Inflammatory macrophage treated with lipopolysaccharide for 1 hour (primary cell): ENCODE data around the gene RAB25.
A peak's percentile ranks its signal among the peaks of the same experiment; 100 is the strongest.
"Not testable (repeated sequence)": the region's sequence is repeated elsewhere in the genome, so short reads cannot be mapped to it uniquely, and the experiment has no call there.

Experiments
- DNase-seq, 2 donors: peaks; one replicate each; pipeline ENCODE4 v3.0.0-alpha.2; 2020 to 2022

RAB25 gene

DNA sequence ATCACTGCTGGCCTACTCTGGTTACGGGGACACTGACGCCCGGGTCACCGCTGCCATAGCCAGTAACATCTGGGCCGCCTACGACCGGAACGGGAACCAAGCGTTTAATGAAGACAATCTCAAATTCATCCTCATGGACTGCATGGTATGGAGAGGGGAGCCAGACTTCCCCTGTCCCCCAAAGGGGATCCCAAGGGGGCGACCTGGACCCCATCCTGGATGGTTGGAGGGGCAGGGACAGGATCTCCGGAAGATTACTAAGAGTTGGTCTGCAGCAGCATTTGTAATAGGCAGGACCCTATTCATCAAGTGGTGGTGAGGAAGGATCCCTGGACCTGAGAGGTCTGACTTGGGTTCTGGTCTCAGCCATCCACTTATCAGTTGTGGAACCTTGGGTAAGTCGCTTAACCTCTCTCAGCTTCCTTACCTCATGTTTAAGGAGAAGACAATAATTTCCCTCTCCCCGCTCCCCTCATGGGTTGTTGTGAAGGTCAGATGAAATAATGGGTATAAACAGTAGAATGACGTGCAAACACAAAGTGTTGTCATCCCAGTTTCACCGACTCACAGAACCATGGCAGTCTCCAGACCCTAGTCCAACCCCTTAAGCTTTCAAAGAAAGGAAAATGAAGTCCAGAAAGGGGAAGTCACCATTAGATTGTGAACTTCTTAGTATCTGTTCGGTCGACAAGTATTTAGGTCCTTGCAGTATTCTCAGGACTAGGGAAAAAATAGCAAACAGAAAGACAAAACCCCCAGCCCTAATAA is 5.5 kb upstream of the RAB25 start:
- peak; percentile 54 to 58 for DNase-seq

DNA sequence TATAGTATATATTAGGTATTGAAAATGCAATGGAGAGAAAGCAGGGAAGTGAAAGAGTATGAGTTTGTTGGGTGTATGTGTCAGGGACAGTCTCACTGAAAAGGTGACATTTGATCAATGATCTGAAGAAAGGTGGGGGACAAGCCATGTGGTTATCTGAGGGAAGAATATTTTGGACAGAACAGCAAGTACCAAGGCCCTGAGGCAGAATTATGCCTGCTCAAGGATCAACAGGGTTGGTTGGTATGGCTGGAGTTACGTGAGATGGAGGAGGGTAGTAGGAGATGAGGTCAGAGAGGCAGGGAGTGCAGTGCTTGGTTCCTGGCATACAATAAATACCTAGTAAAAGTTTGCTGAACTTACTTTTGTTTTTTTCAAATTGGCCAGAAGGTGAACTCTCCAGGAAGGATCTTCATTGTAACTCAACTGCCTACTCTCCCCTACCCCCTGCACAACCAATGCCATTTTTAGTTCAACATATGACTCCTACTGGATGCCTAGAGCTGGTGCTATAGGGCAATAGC is 4.6 kb upstream of the RAB25 start:
- no peak for DNase-seq

DNA sequence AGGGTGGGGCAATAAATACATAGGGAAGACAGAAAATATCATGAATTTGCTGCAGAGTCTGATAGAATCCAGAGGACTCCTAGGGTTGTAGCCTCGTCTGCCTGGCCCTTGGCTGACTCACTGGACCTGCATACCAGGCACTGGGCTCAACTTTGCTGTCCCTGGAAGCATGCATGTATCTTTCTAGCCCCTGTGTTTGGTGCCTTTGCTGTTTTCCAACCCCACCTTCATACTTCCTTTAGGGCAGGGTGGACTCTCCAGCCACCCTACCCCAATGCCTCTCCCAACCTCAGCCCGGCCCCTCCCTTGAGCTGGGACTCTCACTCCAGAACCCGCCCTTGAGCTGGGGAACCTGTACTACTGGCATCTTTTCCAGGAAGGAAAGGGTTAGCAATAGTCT is 1.2 kb downstream of the RAB25 start:
- no peak for DNase-seq

- DNase-seq = no peak
Measured at GRCh38 chr1:156063997-156064285, 3.0 kb downstream of the RAB25 start.

- DNase-seq = no peak
Measured at GRCh38 chr1:156064615-156065014, 3.7 kb downstream of the RAB25 start.

- no peak for DNase-seq
Measured at GRCh38 chr1:156065212-156065611, 4.3 kb downstream of the RAB25 start.

- no peak for DNase-seq
Measured at GRCh38 chr1:156065871-156066270, 4.9 kb downstream of the RAB25 start.

- DNase-seq = no peak
Measured at GRCh38 chr1:156067262-156067661, 6.3 kb downstream of the RAB25 start.

DNA sequence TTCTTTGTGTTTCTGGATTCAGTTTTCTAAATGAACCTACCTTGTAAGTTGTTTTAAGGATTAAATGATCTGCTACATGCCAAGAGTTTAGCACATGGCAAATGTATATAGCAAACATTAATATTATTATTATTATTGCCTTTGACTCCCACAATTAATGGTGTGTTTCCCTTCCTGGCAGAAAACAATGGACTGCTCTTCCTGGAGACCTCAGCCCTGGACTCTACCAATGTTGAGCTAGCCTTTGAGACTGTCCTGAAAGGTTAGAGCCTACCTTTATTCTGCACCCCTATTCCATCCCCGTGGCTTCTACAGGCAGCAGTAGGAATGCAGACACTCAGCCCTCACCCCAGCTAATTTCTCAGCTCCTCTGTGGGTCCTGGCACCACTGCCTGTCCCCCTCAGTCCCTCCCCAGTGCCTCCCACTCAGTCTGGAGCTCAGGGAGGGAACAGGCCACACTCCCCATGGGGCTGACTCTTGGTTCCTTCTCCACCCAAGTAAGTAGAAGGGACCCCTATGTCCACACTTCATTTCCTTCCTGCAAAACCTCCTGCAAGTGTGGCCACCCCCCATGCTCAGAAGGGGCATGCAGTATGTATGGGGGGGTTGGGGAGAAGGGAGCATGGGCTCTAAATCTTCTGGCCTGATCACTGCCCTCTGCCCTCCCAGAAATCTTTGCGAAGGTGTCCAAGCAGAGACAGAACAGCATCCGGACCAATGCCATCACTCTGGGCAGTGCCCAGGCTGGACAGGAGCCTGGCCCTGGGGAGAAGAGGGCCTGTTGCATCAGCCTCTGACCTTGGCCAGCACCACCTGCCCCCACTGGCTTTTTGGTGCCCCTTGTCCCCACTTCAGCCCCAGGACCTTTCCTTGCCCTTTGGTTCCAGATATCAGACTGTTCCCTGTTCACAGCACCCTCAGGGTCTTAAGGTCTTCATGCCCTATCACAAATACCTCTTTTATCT is 8.8 kb downstream of the RAB25 start:
- no peak for DNase-seq

DNA sequence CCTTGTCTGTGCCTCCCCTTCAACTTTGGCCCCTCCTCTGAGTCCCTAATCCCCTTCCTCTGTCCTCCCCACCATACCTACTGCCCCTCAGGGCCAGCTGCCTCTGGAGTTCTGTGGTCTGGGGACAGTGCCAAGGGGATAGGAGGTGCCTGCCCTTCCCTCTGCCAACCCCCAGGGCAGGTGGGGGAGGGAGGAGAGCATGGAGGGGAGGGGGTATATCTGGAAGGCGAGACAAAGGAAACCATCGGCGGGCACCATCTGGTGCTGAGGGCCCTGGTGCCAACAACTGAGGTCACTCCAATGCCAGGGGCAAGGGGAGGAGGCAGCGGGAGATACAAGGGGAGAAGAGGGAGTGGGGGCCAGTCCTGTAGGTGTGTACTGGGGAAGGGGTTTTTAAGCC is 9.6 kb downstream of the RAB25 start:
- DNase-seq = no peak

- DNase-seq = not testable (repeated sequence)
Measured at GRCh38 chr1:156071332-156071816, 10.4 kb downstream of the RAB25 start.

DNA sequence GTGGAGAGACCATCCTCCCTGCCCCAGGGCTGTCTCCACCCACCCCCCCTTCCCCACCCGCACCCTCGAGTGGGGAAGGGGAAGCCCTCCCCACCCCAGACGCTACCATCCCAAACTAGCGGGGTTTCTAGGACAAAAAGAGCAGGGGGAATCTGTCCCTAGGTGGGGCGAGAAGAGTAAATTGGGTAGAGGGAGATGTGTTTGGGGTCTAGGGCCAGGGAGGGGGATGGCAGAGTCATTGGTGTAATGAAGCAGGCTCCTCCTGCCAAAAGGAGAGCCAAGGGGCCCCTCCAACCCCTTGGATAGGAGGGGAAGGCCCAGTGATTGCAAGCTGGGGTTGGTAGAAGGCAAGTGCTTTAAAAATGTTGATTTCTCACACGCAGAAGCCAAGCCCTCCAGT is 11.3 kb downstream of the RAB25 start:
- no peak for DNase-seq

- DNase-seq = no peak
Measured at GRCh38 chr1:156073110-156073687, 12.2 kb downstream of the RAB25 start.

DNA sequence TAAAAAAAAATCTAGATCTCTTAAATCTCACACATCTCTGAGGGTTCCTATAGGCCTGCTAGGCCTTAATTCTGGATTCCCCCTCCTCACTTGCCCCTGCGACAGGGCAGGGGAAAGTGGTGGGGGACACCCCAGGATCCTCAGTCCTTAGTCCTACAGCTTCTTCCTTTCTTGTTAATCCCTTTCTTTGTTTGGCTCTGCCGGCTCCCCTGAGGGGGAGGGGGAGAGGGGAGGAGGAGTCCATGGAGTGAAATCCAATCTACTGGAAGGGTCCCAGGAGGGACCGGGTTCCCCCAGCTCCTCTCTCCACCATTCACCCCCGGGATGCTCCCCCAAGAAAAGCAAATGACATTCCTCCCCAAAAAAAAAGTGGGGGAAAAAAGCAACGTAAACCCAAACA is 12.8 kb downstream of the RAB25 start:
- no peak for DNase-seq

DNA sequence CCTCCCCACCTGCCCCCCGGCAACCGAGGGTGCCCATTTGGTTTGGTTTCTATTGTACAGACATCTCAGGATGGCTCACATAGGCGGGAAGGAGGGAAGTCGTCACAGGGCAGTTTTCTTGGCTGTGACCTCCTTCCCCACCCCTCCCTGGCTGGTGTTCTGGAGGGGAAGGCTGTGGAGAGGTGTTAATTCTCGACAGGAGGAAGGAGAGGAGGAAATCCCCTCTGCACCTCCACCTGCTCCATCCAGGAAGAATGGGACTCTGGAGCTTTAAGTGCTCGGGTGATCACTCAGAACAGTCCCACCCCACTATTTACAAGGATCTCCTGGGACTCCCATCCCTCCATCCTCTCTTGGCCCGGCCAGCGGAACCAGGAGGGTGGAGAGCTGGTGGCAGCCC is 13.7 kb downstream of the RAB25 start:
- no peak for DNase-seq

DNA sequence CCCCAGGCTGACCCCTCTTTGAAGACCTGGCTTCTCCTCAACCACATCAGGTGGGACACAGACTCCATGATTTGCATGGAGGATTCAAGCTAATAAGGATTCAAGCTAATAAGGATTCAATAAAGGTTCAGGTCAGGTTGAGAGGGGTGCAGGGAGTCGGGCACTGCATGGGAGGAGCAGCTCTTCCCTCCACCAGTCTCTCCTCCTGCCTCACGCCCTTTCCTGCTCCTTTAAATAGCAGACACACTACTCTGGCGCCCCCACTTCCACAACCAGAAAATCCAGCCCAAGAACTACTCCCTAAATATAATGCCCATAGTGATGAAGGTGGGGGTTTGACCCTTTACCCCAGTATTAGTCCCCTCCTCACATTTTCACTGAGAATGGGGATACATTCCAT is 14.2 kb downstream of the RAB25 start:
- DNase-seq = no peak

- no peak for DNase-seq
Measured at GRCh38 chr1:156075775-156076204, 14.8 kb downstream of the RAB25 start.

DNA sequence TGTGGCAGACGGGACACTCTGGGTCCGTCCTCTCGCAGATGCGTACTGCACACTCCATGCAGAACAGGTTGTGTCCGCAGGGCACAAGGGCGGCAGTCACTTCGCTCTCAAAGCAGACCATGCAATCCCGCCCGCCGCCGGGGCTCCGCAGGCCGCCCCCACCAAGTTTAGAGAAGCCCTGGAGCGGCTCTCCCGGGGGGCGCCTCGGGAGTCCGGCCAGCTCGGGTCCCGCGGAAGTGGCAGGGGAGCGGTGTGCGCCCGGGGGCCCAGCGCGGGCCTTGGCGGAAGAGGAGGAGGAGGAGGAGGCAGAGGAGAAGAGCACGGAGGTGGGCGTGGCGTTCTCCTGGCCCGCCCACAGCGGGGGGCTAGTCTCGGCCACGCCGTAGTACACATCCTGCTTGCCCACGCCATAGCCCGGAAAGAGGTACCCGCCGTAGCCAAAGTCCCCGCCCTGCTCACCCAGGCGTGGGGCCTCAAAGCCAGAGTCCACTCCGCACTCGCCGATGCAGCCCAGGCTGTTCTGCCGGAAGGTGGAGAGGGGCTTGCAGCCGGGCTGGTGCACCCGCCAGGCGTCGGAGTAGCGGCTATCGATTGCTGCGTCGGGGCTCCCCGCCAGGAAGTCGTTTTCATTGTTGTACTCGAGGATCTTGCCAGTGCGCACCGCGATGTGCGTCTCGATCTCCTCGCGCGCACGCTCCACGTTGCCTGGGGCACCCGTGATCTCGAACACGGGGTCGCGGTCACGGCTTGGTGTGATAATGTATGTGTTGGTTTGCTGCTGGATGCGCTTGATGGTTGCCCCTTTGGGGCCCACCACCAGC is 15.9 kb downstream of the RAB25 start:
- DNase-seq = no peak

GRCh38 chr1:156077430-156077760 is 16.4 kb downstream of the RAB25 start:
- no peak for DNase-seq

GRCh38 chr1:156078728-156079127 is 17.8 kb downstream of the RAB25 start:
- no peak for DNase-seq

GRCh38 chr1:156079762-156080161 is 18.8 kb downstream of the RAB25 start:
- DNase-seq = no peak

DNA sequence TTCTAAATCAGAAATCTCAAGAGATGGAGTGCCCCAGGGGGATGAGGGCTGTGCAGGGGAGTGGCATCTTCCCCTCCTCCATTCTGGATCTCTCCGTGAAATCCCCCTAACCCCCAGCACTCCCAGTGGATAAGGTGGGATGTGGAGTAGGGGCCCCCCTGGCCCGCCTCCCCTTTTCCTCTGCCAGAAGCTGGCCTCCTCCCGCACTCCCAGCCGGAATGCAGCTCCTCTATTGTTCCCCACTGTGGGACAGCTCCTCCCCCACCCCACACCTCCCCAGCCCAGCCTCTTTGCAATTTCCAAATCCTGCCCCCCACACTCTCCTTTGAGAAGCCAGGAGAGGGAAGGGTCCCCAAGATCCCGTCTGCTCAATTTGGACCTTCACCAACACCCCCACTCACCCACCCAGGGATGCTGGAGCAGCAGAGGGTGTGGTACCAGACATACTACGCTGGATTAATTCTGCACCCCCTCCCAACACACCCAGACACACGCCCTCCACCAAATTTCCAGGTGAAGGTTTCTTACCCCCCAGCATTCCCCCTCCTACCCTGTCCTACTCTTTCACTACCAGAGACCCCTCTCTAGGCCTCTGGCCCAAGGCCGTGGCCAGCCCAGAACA is 19.4 kb downstream of the RAB25 start:
- no peak for DNase-seq
